Measurements from ENCODE around the gene PPP4R3B. TPM values are rescaled to one million over a fixed set of nuclear protein-coding genes. Genes with fewer than 3 reads are reported as not detected.
A peak's percentile ranks its signal among the peaks of the same experiment; 100 is the strongest.

The PPP4R3B gene
- total RNA-seq, 6 experiments from 2014 or later = 34.3 to 62.4 (median 37.8) TPM

DNA sequence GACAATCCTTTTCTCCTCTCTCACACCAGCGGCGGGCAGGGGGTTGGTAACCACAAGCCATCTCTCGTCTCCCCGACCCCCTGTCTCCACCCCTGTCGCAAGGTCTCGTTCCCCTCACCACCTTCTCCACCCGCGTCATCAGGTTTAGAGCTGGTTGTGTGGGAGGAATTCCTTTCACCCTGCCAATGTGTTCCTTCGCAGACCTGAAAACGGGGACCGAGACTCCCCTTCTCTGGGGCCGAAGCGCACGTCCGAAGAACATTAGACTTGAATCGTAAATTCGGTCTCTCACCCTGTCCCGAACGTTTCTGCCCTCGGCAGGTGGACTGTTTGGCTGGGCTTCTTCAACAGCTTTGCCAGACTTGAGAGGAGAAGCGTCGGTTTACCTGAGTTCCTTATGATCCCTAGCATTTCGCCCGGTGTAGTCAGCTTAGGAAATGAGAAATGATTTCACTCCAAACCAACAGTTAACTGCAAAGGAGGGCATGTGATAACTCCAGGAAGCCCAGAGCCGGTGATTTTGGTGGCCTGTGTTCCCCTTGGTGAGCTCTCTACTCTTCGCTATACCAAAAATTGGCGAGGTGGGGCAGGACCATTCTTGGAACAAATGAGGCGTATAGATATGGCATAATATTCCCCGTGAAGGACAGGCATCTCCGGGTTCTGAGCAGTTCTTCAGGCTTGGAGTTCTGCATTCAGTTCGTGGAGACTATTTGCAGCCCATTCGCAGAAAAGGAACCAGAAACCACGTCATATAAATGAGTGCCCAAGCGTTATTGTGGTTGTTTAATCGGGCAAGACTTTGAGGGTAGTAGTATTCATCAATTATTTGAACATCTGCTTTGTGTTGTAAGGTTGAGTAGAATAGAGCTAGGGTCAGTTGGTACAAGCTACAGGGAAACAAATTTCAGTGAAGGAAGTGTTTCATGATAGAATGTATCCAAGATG, 97.2 kb downstream of the PPP4R3B start:
- 8% methylated on average over 35 of the region's 35 CpGs for whole genome bisulfite sequencing (ENCODE audit: insufficient coverage, low coverage, low lambda C conversion rate, missing lambda C conversion rate)
- Histone ChIP-seq H3K36me3 (no peaks in the 10 kb centered on the region), H3K4me3 (peak overlapping the region; percentile 55 to 85 (median 82)), H3K27ac (peak overlapping the region in 2 of 3 donors; percentile 18 to 86), H3K9me3 (no peaks in the 10 kb centered on the region), H3K27me3 (no peaks in the 10 kb centered on the region), H3K4me1 (peaks cover 0 to 4% (median 0%) of the 10 kb centered on the region in 4 donors)
- TF ChIP-seq, protein P1, sequence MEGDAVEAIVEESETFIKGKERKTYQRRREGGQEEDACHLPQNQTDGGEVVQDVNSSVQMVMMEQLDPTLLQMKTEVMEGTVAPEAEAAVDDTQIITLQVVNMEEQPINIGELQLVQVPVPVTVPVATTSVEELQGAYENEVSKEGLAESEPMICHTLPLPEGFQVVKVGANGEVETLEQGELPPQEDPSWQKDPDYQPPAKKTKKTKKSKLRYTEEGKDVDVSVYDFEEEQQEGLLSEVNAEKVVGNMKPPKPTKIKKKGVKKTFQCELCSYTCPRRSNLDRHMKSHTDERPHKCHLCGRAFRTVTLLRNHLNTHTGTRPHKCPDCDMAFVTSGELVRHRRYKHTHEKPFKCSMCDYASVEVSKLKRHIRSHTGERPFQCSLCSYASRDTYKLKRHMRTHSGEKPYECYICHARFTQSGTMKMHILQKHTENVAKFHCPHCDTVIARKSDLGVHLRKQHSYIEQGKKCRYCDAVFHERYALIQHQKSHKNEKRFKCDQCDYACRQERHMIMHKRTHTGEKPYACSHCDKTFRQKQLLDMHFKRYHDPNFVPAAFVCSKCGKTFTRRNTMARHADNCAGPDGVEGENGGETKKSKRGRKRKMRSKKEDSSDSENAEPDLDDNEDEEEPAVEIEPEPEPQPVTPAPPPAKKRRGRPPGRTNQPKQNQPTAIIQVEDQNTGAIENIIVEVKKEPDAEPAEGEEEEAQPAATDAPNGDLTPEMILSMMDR (IDR thresholded peaks at IDR 0.05) = no peak
- TF ChIP-seq POLR2A (IDR thresholded peaks at IDR 0.05) = no peak
- ATAC-seq (peak; percentile 5 to 20 (median 12)), DNase-seq (peak in 1 of 3 donors; percentile 48)
- intact Hi-C loops (cut with DNase I) = no loop called here

DNA sequence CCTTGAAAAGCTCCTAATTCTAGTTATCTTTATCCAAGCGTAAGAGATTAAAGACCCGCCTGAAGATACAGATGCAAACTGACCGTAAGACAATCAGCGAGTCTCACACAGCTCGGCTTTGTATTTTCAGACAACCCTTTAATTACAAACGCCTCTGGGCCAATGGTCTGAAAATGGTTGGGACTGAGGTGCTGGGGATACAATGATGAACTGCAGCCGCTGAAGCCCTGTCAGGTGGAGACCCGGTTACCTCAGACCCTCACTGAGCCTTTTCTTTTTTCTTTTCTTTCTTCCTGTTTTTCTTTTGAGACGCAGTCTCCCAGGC, 98.6 kb downstream of the PPP4R3B start:
- H3K36me3 ChIP-seq = no peaks in the 10 kb centered on the region
- ATAC-seq (peak; percentile 19 to 33 (median 19)), DNase-seq (no peak)
- peaks cover 0 to 4% (median 0%) of the 10 kb centered on the region in 4 donors for H3K4me1 ChIP-seq
- 33% methylated on average over 9 of the region's 9 CpGs for WGBS (ENCODE audit: insufficient coverage, low coverage, low lambda C conversion rate, missing lambda C conversion rate)
- H3K27ac ChIP-seq = peak overlapping the region; percentile 73 to 86 (median 77)
- H3K9me3 ChIP-seq = no peaks in the 10 kb centered on the region
- no peaks in the 10 kb centered on the region for H3K27me3 ChIP-seq
- intact Hi-C loops (cut with DNase I) = no loop called here
- H3K4me3 ChIP-seq = peak overlapping the region; percentile 55 to 85 (median 82)
- TF ChIP-seq, protein P1 (IDR thresholded peaks at IDR 0.05) = no peak
- no peak for TF ChIP-seq POLR2A (IDR thresholded peaks at IDR 0.05)

DNA sequence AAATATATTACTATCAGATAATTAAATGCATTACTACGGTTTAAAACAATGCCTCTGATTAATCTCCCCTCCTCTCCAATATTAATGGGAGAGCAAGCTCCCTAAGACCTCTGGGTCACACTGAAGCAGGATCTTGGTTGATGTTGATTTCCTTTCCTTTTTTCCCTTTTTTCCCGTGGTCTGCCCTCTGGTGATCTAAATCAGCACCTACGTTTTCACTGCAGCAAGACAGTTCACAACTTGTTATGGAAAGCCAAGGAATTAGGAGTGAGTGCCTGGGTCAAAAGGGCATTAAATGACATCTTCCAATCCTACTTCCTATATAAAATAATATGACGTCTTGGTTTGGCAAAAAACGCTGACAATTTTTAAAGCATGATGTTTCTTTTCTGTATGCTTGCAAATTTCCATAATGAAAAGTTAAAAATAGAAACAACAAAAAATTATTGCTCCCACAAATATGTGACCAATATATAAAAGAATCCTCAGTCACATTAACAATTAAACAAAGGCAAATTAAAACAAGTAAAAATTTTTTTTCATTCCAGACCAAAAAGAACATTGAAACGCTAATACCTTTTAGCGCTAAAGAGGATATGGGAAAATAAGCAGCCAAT, 105.8 kb downstream of the PPP4R3B start:
- WGBS (ENCODE audit: insufficient coverage, low coverage, low lambda C conversion rate, missing lambda C conversion rate) = 34% methylated on average over 7 of the region's 7 CpGs
- DNase-seq (no peak), ATAC-seq (peak in 1 of 4 donors; percentile 48)
- no peaks in the 10 kb centered on the region for H3K9me3 ChIP-seq
- no peak overlapping the region for H3K27ac ChIP-seq
- no peaks in the 10 kb centered on the region for H3K36me3 ChIP-seq
- no peaks in the 10 kb centered on the region for H3K27me3 ChIP-seq
- intact Hi-C loops (cut with DNase I) = no loop called here
- no peaks in the 10 kb centered on the region for H3K4me1 ChIP-seq
- TF ChIP-seq POLR2A (IDR thresholded peaks at IDR 0.05) = no peak
- TF ChIP-seq, protein P1 (IDR thresholded peaks at IDR 0.05) = peak; percentile 23 to 41 (median 27)
- no peak overlapping the region for H3K4me3 ChIP-seq

DNA sequence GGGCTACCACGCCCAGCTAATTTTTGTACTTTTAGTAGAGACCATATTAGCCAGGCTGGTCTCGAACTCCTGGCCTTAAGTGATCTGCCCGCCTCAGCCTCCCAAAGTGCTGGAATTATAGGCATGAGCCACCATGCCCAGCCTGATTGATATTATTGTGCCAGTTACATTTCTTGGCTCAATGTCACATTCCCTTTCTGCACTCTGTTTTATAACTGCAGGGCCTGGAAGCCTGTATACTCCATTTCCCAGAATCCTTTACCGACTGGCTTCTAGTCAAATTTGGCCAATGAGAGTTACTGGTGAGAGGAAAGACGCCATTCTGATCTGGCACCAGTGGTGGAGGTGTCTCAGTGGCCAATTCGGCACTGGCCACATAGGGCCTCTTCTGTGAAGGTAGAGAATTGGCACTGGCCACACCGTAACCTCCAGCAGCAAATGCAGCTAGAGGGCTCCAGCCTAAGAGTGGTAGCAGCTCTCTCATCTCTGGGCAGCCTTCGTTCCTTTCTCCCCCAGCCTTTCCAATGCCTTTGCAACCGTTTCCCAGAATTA, 114.8 kb downstream of the PPP4R3B start:
- 76% methylated on average over 8 of the region's 9 CpGs for WGBS (ENCODE audit: insufficient coverage, low coverage, low lambda C conversion rate, missing lambda C conversion rate)
- H3K9me3 ChIP-seq = no peaks in the 10 kb centered on the region
- no peak overlapping the region for H3K4me3 ChIP-seq
- H3K36me3 ChIP-seq = no peaks in the 10 kb centered on the region
- H3K27ac ChIP-seq = no peak overlapping the region
- no peaks in the 10 kb centered on the region for H3K4me1 ChIP-seq
- DNase-seq (no peak), ATAC-seq (no peak)
- TF ChIP-seq, protein P1 (IDR thresholded peaks at IDR 0.05) = no peak
- TF ChIP-seq POLR2A (IDR thresholded peaks at IDR 0.05) = no peak
- no peaks in the 10 kb centered on the region for H3K27me3 ChIP-seq
- intact Hi-C loops (cut with DNase I) = no loop called here

Data from right lobe of liver (tissue), 6 donors.